ENCODE measurements around the gene APOBEC3B. TPM values are rescaled to one million over a fixed set of nuclear protein-coding genes. Genes with fewer than 3 reads are reported as not detected.
A peak's percentile ranks its signal among the peaks of the same experiment; 100 is the strongest.
"Not testable (repeated sequence)": the region's sequence is repeated elsewhere in the genome, so short reads cannot be mapped to it uniquely, and the experiment has no call there.

APOBEC3B gene
- total RNA-seq, 1 donor from 2014 or later, result 0.52 TPM

GRCh38 chr22:38972558-38972957 lies 9.6 kb upstream of the APOBEC3B start:
- Histone ChIP-seq H3K27ac (no peak overlapping the region), H3K36me3 (no peaks in the 10 kb centered on the region), H3K9me3 (no peaks in the 10 kb centered on the region), H3K4me1 (no peaks in the 10 kb centered on the region), H3K4me3 (no peak overlapping the region), H3K27me3 (no peaks in the 10 kb centered on the region)
- intact Hi-C loops (cut with DNase I), result no loop called here
- DNase-seq, result no peak
- no peak for TF ChIP-seq CTCF (IDR thresholded peaks at IDR 0.05)
- no peak for ATAC-seq

GRCh38 chr22:38973289-38974169 lies 8.6 kb upstream of the APOBEC3B start:
- Histone ChIP-seq H3K9me3 (no peaks in the 10 kb centered on the region), H3K27ac (no peak overlapping the region), H3K36me3 (no peaks in the 10 kb centered on the region), H3K27me3 (no peaks in the 10 kb centered on the region), H3K4me1 (no peaks in the 10 kb centered on the region), H3K4me3 (no peak overlapping the region)
- intact Hi-C loops (cut with DNase I), result no loop called here
- TF ChIP-seq CTCF (IDR thresholded peaks at IDR 0.05), result peak; percentile 57
- ATAC-seq, result peak; percentile 79
- DNase-seq, result no peak

- Histone ChIP-seq H3K4me1 (no peaks in the 10 kb centered on the region), H3K27ac (no peak overlapping the region), H3K4me3 (no peak overlapping the region), H3K9me3 (no peaks in the 10 kb centered on the region), H3K36me3 (no peaks in the 10 kb centered on the region), H3K27me3 (no peaks in the 10 kb centered on the region)
- intact Hi-C loops (cut with DNase I), result no loop called here
- no peak for DNase-seq
- no peak for ATAC-seq
- no peak for TF ChIP-seq CTCF (IDR thresholded peaks at IDR 0.05)
These were observed 7.8 kb upstream of the APOBEC3B start for GRCh38 chr22:38974170-38974825.

GRCh38 chr22:38974826-38975175 lies 7.3 kb upstream of the APOBEC3B start:
- TF ChIP-seq CTCF (IDR thresholded peaks at IDR 0.05), result no peak

GRCh38 chr22:38977289-38977688 lies 4.9 kb upstream of the APOBEC3B start:
- H3K4me3 ChIP-seq; DNase-seq; H3K27ac ChIP-seq; H3K36me3 ChIP-seq; H3K9me3 ChIP-seq; H3K27me3 ChIP-seq; intact Hi-C loops (cut with DNase I); ATAC-seq; H3K4me1 ChIP-seq: not testable (repeated sequence)

More at GRCh38 chr22:38974826-38975175, 7.3 kb upstream of the APOBEC3B start:
- Histone ChIP-seq H3K9me3 (no peaks in the 10 kb centered on the region), H3K4me1 (no peaks in the 10 kb centered on the region), H3K27me3 (no peaks in the 10 kb centered on the region), H3K4me3 (no peak overlapping the region), H3K36me3 (no peaks in the 10 kb centered on the region), H3K27ac (no peak overlapping the region)
- no peak for DNase-seq
- no peak for ATAC-seq
- intact Hi-C loops (cut with DNase I), result no loop called here

GRCh38 chr22:38980587-38980986 lies 1.6 kb upstream of the APOBEC3B start:
- H3K9me3 ChIP-seq; ATAC-seq; intact Hi-C loops (cut with DNase I); H3K27me3 ChIP-seq; H3K27ac ChIP-seq; H3K4me3 ChIP-seq; DNase-seq; H3K4me1 ChIP-seq; H3K36me3 ChIP-seq: not testable (repeated sequence)
